Dendritic cell treated with granulocyte-macrophage colony-stimulating factor and Interleukin-4, amounts not matched to agents 40 ng/mL and 50 ng/mL, for 4 days (primary cell): Measurements from ENCODE around the gene ZNF580.

Experiments
- H3K27ac Mint-ChIP-seq: one replicate; pipeline ENCODE4 v1.8.0; 2022; ENCODE audit warnings: mild to moderate bottlenecking, mixed read lengths
- H3K27me3 Mint-ChIP-seq: one replicate; pipeline ENCODE4 v1.8.0; 2022; ENCODE audit warnings: mild to moderate bottlenecking, mixed read lengths
- H3K36me3 Mint-ChIP-seq: one replicate; pipeline ENCODE4 v1.8.0; 2022; ENCODE audit warnings: low read depth, mixed read lengths
- H3K4me1 Mint-ChIP-seq: one replicate; pipeline ENCODE4 v1.8.0; 2022; ENCODE audit warnings: low read depth, mixed read lengths
- H3K4me3 Mint-ChIP-seq: one replicate; pipeline ENCODE4 v1.8.0; 2022; ENCODE audit warnings: mild to moderate bottlenecking, moderate library complexity, mixed read lengths
- H3K9me3 Mint-ChIP-seq: one replicate; pipeline ENCODE4 v1.8.0; 2022; ENCODE audit warnings: mixed read lengths
- intact Hi-C: fragments of 100-400 bp; cut with micrococcal nuclease; formaldehyde crosslinking; loops from one replicate; pipeline ENCODE4 v1.15.0; 2022

The ZNF580 gene

GRCh38 chr19:55673889-55674288 lies 33.1 kb downstream of the ZNF580 start:
- H3K4me1 Mint-ChIP-seq = peaks cover 72% of the 10 kb centered on the region
- H3K27ac Mint-ChIP-seq = peak overlapping the region; percentile 94
- no peak overlapping the region for H3K4me3 Mint-ChIP-seq
- peaks cover 92% of the 10 kb centered on the region for H3K36me3 Mint-ChIP-seq
- intact Hi-C loops = loop anchor here (2.0 kb wide), 1 partner anchor 19 kb away; the partner anchor contains the start of gene U2AF2
- no peaks in the 10 kb centered on the region for H3K27me3 Mint-ChIP-seq
- no peaks in the 10 kb centered on the region for H3K9me3 Mint-ChIP-seq

GRCh38 chr19:55674459-55674840 lies 33.6 kb downstream of the ZNF580 start:
- Mint-ChIP-seq H3K4me1 (peaks cover 73% of the 10 kb centered on the region), H3K4me3 (peak overlapping the region; percentile 95), H3K36me3 (peaks cover 92% of the 10 kb centered on the region), H3K27me3 (no peaks in the 10 kb centered on the region), H3K9me3 (no peaks in the 10 kb centered on the region), H3K27ac (peak overlapping the region; percentile 94)
- intact Hi-C loops = loop anchor here (2.0 kb wide), 1 partner anchor 20 kb away; the partner anchor contains the start of gene U2AF2

- intact Hi-C loops = loop anchor here (2.0 kb wide), 1 partner anchor 20 kb away; the partner anchor contains the start of gene U2AF2
- H3K4me1 Mint-ChIP-seq = peaks cover 73% of the 10 kb centered on the region
- peak within 1 kb of the TSS; percentile 95 for H3K4me3 Mint-ChIP-seq
- no peaks in the 10 kb centered on the region for H3K9me3 Mint-ChIP-seq
- H3K27me3 Mint-ChIP-seq = no peaks in the 10 kb centered on the region
- H3K27ac Mint-ChIP-seq = peak within 1 kb of the TSS; percentile 94
- peaks cover 92% of the 10 kb centered on the region for H3K36me3 Mint-ChIP-seq
These were observed 34.2 kb downstream of the ZNF580 start, which contains the start of gene EPN1 for GRCh38 chr19:55674841-55675660. Gene EPN1, plus strand, starts transcription at chr19:55675226. Its CDS starts 3,402 bp downstream, at chr19:55678628.

- H3K9me3 Mint-ChIP-seq = no peaks in the 10 kb centered on the region
- intact Hi-C loops = loop anchor here (2.0 kb wide), 1 partner anchor 21 kb away; the partner anchor contains the start of gene U2AF2
These were observed 35.0 kb downstream of the ZNF580 start for GRCh38 chr19:55675661-55676354.

GRCh38 chr19:55676383-55676782 lies 35.6 kb downstream of the ZNF580 start:
- H3K4me1 Mint-ChIP-seq = peaks cover 72% of the 10 kb centered on the region
- H3K27ac Mint-ChIP-seq = peak overlapping the region; percentile 91
- H3K36me3 Mint-ChIP-seq = peaks cover 92% of the 10 kb centered on the region
- no peaks in the 10 kb centered on the region for H3K9me3 Mint-ChIP-seq
- intact Hi-C loops = no loop called here
- H3K27me3 Mint-ChIP-seq = no peaks in the 10 kb centered on the region
- H3K4me3 Mint-ChIP-seq = peak overlapping the region; percentile 73

More at GRCh38 chr19:55675661-55676354, 35.0 kb downstream of the ZNF580 start:
- Mint-ChIP-seq H3K27ac (peak overlapping the region; percentile 94), H3K27me3 (no peaks in the 10 kb centered on the region), H3K4me1 (peaks cover 73% of the 10 kb centered on the region), H3K36me3 (peaks cover 92% of the 10 kb centered on the region), H3K4me3 (peak overlapping the region; percentile 95)

GRCh38 chr19:55676889-55677505 lies 36.2 kb downstream of the ZNF580 start:
- peak overlapping the region; percentile 73 for H3K4me3 Mint-ChIP-seq
- peak overlapping the region; percentile 91 for H3K27ac Mint-ChIP-seq
- no peaks in the 10 kb centered on the region for H3K9me3 Mint-ChIP-seq
- peaks cover 88% of the 10 kb centered on the region for H3K36me3 Mint-ChIP-seq
- peaks cover 70% of the 10 kb centered on the region for H3K4me1 Mint-ChIP-seq
- intact Hi-C loops = no loop called here
- no peaks in the 10 kb centered on the region for H3K27me3 Mint-ChIP-seq

GRCh38 chr19:55677572-55678028 lies 36.8 kb downstream of the ZNF580 start:
- Mint-ChIP-seq H3K4me3 (peak overlapping the region; percentile 58), H3K9me3 (no peaks in the 10 kb centered on the region), H3K36me3 (peaks cover 87% of the 10 kb centered on the region), H3K4me1 (peaks cover 70% of the 10 kb centered on the region), H3K27ac (peak overlapping the region; percentile 91), H3K27me3 (no peaks in the 10 kb centered on the region)
- intact Hi-C loops = no loop called here

GRCh38 chr19:55678121-55678671 lies 37.4 kb downstream of the ZNF580 start:
- peak overlapping the region; percentile 91 for H3K27ac Mint-ChIP-seq
- peaks cover 70% of the 10 kb centered on the region for H3K4me1 Mint-ChIP-seq
- H3K36me3 Mint-ChIP-seq = peaks cover 87% of the 10 kb centered on the region

GRCh38 chr19:55679343-55680257 lies 38.8 kb downstream of the ZNF580 start:
- intact Hi-C loops = no loop called here
- Mint-ChIP-seq H3K4me1 (peaks cover 59% of the 10 kb centered on the region), H3K27me3 (no peaks in the 10 kb centered on the region)

More at GRCh38 chr19:55678121-55678671, 37.4 kb downstream of the ZNF580 start:
- Mint-ChIP-seq H3K4me3 (peak overlapping the region; percentile 61), H3K9me3 (no peaks in the 10 kb centered on the region), H3K27me3 (no peaks in the 10 kb centered on the region)
- intact Hi-C loops = no loop called here

GRCh38 chr19:55680339-55681130 lies 39.7 kb downstream of the ZNF580 start:
- H3K36me3 Mint-ChIP-seq = peaks cover 90% of the 10 kb centered on the region
- intact Hi-C loops = no loop called here
- H3K27ac Mint-ChIP-seq = peak overlapping the region; percentile 91
- no peaks in the 10 kb centered on the region for H3K27me3 Mint-ChIP-seq
- peak overlapping the region; percentile 5 for H3K4me3 Mint-ChIP-seq
- peaks cover 64% of the 10 kb centered on the region for H3K4me1 Mint-ChIP-seq
- H3K9me3 Mint-ChIP-seq = no peaks in the 10 kb centered on the region

More at GRCh38 chr19:55679343-55680257, 38.8 kb downstream of the ZNF580 start:
- Mint-ChIP-seq H3K36me3 (peaks cover 87% of the 10 kb centered on the region), H3K4me3 (peak overlapping the region; percentile 61), H3K9me3 (no peaks in the 10 kb centered on the region), H3K27ac (peak overlapping the region; percentile 91)

GRCh38 chr19:55681131-55682092 lies 40.6 kb downstream of the ZNF580 start:
- Mint-ChIP-seq H3K27me3 (no peaks in the 10 kb centered on the region), H3K4me1 (peaks cover 67% of the 10 kb centered on the region), H3K4me3 (no peak overlapping the region), H3K27ac (peak overlapping the region; percentile 91), H3K9me3 (no peaks in the 10 kb centered on the region), H3K36me3 (peaks cover 92% of the 10 kb centered on the region)
- intact Hi-C loops = no loop called here
